GM18499 (cell line): ENCODE measurements around the gene GADL1.

Experiments
- ATAC-seq: cut with Tn5 transposase; IDR thresholded peaks from one replicate; pipeline ENCODE4 v1.9.1; 2021; ENCODE audit warnings: moderate number of reproducible peaks; ENCODE audit not compliant: insufficient read depth, unreplicated experiment

The GADL1 gene

GRCh38 chr3:30733209-30733608 is 161.3 kb downstream of the GADL1 start:
- no peak for ATAC-seq

GRCh38 chr3:30730967-30731366 is 163.5 kb downstream of the GADL1 start:
- no peak for ATAC-seq

GRCh38 chr3:30729936-30730335 is 164.5 kb downstream of the GADL1 start:
- no peak for ATAC-seq

- no peak for ATAC-seq
Observed at GRCh38 chr3:30729512-30729911, 164.9 kb downstream of the GADL1 start.

- ATAC-seq: no peak
Observed at GRCh38 chr3:30728143-30728542, 166.3 kb downstream of the GADL1 start.

GRCh38 chr3:30724863-30725262 is 169.6 kb downstream of the GADL1 start:
- ATAC-seq: no peak

GRCh38 chr3:30723211-30723610 is 171.2 kb downstream of the GADL1 start:
- no peak for ATAC-seq

GRCh38 chr3:30721314-30721634 is 173.2 kb downstream of the GADL1 start:
- no peak for ATAC-seq

- no peak for ATAC-seq
Observed at GRCh38 chr3:30720586-30721313, 173.7 kb downstream of the GADL1 start.

- no peak for ATAC-seq
Observed at GRCh38 chr3:30719536-30719935, 174.9 kb downstream of the GADL1 start.

GRCh38 chr3:30713885-30714503 is 180.5 kb downstream of the GADL1 start:
- no peak for ATAC-seq

- no peak for ATAC-seq
Observed at GRCh38 chr3:30712991-30713390, 181.5 kb downstream of the GADL1 start.

GRCh38 chr3:30711867-30712266 is 182.6 kb downstream of the GADL1 start:
- ATAC-seq: no peak

- ATAC-seq: no peak
Observed at GRCh38 chr3:30711151-30711550, 183.3 kb downstream of the GADL1 start.

- ATAC-seq: no peak
Observed at GRCh38 chr3:30710017-30710416, 184.4 kb downstream of the GADL1 start.

GRCh38 chr3:30708472-30708871 is 186.0 kb downstream of the GADL1 start:
- ATAC-seq: no peak

- ATAC-seq: no peak
Observed at GRCh38 chr3:30707825-30708224, 186.6 kb downstream of the GADL1 start.

- no peak for ATAC-seq
Observed at GRCh38 chr3:30704931-30705890, 189.2 kb downstream of the GADL1 start.

GRCh38 chr3:30702828-30703397 is 191.5 kb downstream of the GADL1 start:
- ATAC-seq: no peak

GRCh38 chr3:30702038-30702827 is 192.2 kb downstream of the GADL1 start:
- no peak for ATAC-seq
